Measurements from ENCODE around the gene RAP1GDS1. TPM values are rescaled to one million over a fixed set of nuclear protein-coding genes. Genes with fewer than 3 reads are reported as not detected.
"Not testable (repeated sequence)": the region's sequence is repeated elsewhere in the genome, so short reads cannot be mapped to it uniquely, and the experiment has no call there.

Gene RAP1GDS1
- total RNA-seq, 1 experiment from 2014 or later = 54.6 TPM

- no peak for DNase-seq (ENCODE audit: low read depth)
Measured at GRCh38 chr4:98287328-98287727, 26.1 kb downstream of the RAP1GDS1 start.

- DNase-seq (ENCODE audit: low read depth) = not testable (repeated sequence)
Measured at GRCh38 chr4:98288671-98289070, 27.5 kb downstream of the RAP1GDS1 start.

GRCh38 chr4:98289375-98289774, 28.2 kb downstream of the RAP1GDS1 start:
- peak; percentile 0 for DNase-seq (ENCODE audit: low read depth)

GRCh38 chr4:98290511-98290910, 29.3 kb downstream of the RAP1GDS1 start:
- no peak for DNase-seq (ENCODE audit: low read depth)

- no peak for DNase-seq (ENCODE audit: low read depth)
Measured at GRCh38 chr4:98293104-98293887, 32.1 kb downstream of the RAP1GDS1 start.

- no peak for DNase-seq (ENCODE audit: low read depth)
Measured at GRCh38 chr4:98298022-98298421, 36.8 kb downstream of the RAP1GDS1 start.

GRCh38 chr4:98300706-98301105, 39.5 kb downstream of the RAP1GDS1 start:
- DNase-seq (ENCODE audit: low read depth) = no peak

GRCh38 chr4:98305576-98305975, 44.4 kb downstream of the RAP1GDS1 start:
- DNase-seq (ENCODE audit: low read depth) = no peak

GRCh38 chr4:98310867-98311266, 49.7 kb downstream of the RAP1GDS1 start:
- DNase-seq (ENCODE audit: low read depth) = no peak

- DNase-seq (ENCODE audit: low read depth) = no peak
Measured at GRCh38 chr4:98311656-98312055, 50.5 kb downstream of the RAP1GDS1 start.

- no peak for DNase-seq (ENCODE audit: low read depth)
Measured at GRCh38 chr4:98314791-98315565, 53.8 kb downstream of the RAP1GDS1 start.

GRCh38 chr4:98318521-98318920, 57.3 kb downstream of the RAP1GDS1 start:
- peak; percentile 3 for DNase-seq (ENCODE audit: low read depth)

GRCh38 chr4:98319021-98319420, 57.8 kb downstream of the RAP1GDS1 start:
- DNase-seq (ENCODE audit: low read depth) = no peak

GRCh38 chr4:98326168-98326567, 65.0 kb downstream of the RAP1GDS1 start:
- no peak for DNase-seq (ENCODE audit: low read depth)

- no peak for DNase-seq (ENCODE audit: low read depth)
Measured at GRCh38 chr4:98327694-98328093, 66.5 kb downstream of the RAP1GDS1 start.

GRCh38 chr4:98329879-98330640, 68.9 kb downstream of the RAP1GDS1 start:
- DNase-seq (ENCODE audit: low read depth) = not testable (repeated sequence)

GRCh38 chr4:98332017-98332416, 70.8 kb downstream of the RAP1GDS1 start:
- no peak for DNase-seq (ENCODE audit: low read depth)

GRCh38 chr4:98334461-98334860, 73.3 kb downstream of the RAP1GDS1 start:
- no peak for DNase-seq (ENCODE audit: low read depth)

- DNase-seq (ENCODE audit: low read depth) = no peak
Measured at GRCh38 chr4:98338761-98339438, 77.7 kb downstream of the RAP1GDS1 start.

GRCh38 chr4:98341309-98341708, 80.1 kb downstream of the RAP1GDS1 start:
- DNase-seq (ENCODE audit: low read depth) = peak; percentile 72

GRCh38 chr4:98343626-98344025, 82.4 kb downstream of the RAP1GDS1 start:
- no peak for DNase-seq (ENCODE audit: low read depth)

- DNase-seq (ENCODE audit: low read depth) = peak; percentile 2
Measured at GRCh38 chr4:98345838-98346237, 84.7 kb downstream of the RAP1GDS1 start.
